NCI-H2081 treated with DMSO at 0.1 percent for 48 hours (cell line): ENCODE data around the gene ABCC10.

Experiments used
- DNase-seq: peaks from one replicate; lab custom pipeline; 2025; lab: John Stamatoyannopoulos, UW

The ABCC10 gene

GRCh38 chr6:43468748-43469681, 41.7 kb downstream of the ABCC10 start:
- DNase-seq, result no peak

GRCh38 chr6:43469947-43470346, 42.6 kb downstream of the ABCC10 start:
- DNase-seq, result no peak

GRCh38 chr6:43471399-43471798, 44.1 kb downstream of the ABCC10 start:
- DNase-seq, result no peak

GRCh38 chr6:43472515-43472914, 45.2 kb downstream of the ABCC10 start:
- no peak for DNase-seq

GRCh38 chr6:43475516-43475915, 48.2 kb downstream of the ABCC10 start:
- no peak for DNase-seq

- DNase-seq, result no peak
Measured at GRCh38 chr6:43476746-43477145, 49.4 kb downstream of the ABCC10 start.

- DNase-seq, result peak; percentile 53
Measured at GRCh38 chr6:43477235-43478007, 50.1 kb downstream of the ABCC10 start, which contains the start of gene TJAP1. Gene TJAP1, plus strand, starts transcription at chr6:43477570. Its CDS starts 21,432 bp downstream, at chr6:43499002.

GRCh38 chr6:43478008-43478372, 50.6 kb downstream of the ABCC10 start:
- no peak for DNase-seq

GRCh38 chr6:43481075-43481474, 53.7 kb downstream of the ABCC10 start:
- DNase-seq, result no peak

- DNase-seq, result no peak
Measured at GRCh38 chr6:43481591-43482236, 54.4 kb downstream of the ABCC10 start.

- DNase-seq, result no peak
Measured at GRCh38 chr6:43488667-43489276, 61.4 kb downstream of the ABCC10 start.

GRCh38 chr6:43489277-43490072, 62.1 kb downstream of the ABCC10 start:
- DNase-seq, result no peak

GRCh38 chr6:43490523-43490939, 63.2 kb downstream of the ABCC10 start:
- no peak for DNase-seq

- DNase-seq, result no peak
Measured at GRCh38 chr6:43491750-43492661, 64.7 kb downstream of the ABCC10 start.

GRCh38 chr6:43492673-43493072, 65.3 kb downstream of the ABCC10 start:
- DNase-seq, result no peak

GRCh38 chr6:43493230-43493629, 65.9 kb downstream of the ABCC10 start:
- DNase-seq, result no peak

GRCh38 chr6:43493833-43494232, 66.5 kb downstream of the ABCC10 start:
- DNase-seq, result no peak

- no peak for DNase-seq
Measured at GRCh38 chr6:43494321-43494720, 67.0 kb downstream of the ABCC10 start.

GRCh38 chr6:43494766-43495165, 67.4 kb downstream of the ABCC10 start:
- no peak for DNase-seq

- no peak for DNase-seq
Measured at GRCh38 chr6:43495409-43495941, 68.1 kb downstream of the ABCC10 start.
